ENCODE data around the gene PIGU.

Gene PIGU

DNA sequence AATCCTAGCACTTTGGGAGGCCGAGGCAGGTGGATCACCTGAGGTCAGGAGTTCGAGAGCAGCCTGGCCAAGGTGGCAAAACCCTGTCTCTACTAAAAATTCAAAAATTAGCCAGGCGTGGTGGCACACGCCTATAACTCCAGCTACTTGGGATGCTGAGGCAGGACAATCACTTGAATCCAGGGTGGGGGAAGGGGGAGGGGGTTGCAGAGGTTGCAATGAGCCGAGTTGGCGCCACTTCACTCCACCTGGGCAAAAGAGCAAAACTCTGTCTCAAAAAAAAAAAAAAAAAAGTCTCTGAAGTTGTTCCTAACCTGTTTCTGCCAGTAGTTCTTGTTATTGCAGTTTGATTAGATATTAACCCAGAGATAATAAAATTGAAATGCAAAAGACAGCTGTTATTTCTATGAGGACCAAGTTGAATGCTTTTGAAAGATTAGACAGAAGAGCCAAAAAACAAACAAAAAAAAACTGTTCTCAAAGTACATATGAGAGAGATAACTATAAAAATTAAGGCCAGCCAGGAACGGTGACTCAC, 22.6 kb downstream of the PIGU start:
- DNase-seq: no peak

DNA sequence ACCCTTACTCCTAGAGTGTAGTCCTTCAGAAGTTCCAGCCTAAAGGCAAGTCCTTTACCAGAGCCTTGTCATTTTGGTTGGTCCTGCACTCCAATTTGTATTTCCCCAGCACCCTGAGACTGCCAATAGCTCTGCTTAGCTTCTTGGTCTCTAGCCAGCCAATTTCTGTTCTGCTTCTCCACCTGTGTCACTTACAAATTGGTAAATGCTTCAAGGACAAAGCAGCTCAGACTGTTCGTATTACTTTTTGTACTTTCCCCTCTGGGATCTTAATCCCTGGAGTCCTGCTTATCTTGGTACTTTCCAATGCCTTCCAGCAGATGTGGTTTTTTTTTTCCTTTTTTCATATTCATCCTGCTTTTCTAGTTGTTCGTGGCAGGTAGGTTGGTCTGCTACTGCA, 25.7 kb downstream of the PIGU start:
- DNase-seq: no peak

DNA sequence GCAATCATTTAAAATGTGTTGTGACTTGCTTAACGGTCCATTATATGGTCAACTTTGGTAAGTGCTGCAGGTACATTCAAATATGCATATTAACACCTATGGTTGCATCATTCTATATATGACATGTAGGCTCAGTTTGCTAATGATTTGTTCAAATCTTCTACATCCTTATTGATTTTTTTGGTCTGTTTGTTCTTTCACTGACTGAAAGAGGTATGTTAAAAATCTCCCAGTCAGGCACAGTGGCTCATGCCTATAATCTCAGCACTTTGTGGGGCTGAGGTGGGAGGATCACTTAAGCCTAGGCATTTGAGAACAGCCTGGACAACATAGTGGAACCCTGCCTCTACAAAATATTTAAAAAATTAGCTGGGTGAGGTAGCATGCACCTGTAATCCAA, 29.2 kb downstream of the PIGU start:
- DNase-seq: no peak

DNA sequence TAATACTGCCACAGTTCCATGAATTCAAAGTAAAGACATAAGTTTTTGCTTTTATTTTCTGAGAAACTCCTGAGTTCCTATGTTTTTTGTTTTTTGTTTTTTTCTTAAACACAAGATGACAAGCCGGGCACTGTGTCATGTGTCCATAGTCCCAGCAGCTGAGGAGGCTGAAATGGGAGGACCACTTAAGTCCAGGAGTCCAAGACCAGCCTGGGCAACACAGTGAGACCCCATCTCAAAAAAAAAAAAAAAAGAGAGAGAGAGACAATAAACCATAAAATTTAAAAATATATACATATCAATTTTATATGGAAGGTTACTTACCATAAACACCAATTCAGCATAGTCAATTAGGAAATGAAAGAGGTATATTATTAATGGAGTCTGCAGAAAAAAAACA, 31.9 kb downstream of the PIGU start:
- DNase-seq: no peak

DNA sequence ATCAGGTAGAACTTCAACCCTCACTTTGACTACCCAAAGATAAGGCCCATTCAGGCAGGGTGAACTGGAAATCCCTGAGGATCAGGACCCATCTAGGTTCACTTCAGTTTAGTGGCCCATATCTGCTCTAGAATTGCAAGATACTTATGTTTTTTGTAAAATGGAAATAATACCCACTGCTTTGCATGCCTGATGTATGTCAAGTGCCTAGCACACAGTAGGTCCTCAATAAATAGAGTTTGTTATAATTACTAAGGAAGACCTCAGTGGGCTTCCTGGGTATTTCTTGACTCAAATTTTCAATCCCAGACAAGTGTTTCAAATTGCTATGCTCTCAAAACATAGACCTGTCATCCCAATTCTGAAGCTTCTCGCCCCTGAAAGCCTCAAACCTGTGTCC, 32.5 kb downstream of the PIGU start:
- DNase-seq: no peak

DNA sequence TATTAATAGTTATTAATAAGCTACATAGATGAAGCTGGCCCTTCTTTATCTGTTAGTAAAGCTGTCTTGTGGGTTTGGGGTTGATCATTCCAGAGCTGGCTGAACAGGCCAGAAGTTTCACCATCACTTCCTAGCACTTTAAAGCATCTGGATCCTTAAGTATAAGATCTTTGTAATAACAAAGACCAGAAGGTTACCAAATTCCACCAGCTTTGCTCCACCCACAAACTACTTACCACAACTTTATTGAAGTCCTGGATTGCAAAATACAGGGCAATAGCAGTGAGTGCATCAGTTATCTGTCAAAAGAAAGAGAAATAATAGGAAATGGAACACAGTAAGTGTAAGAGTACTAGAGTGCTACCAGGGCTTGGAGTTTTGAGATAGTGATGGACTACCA, 33.0 kb downstream of the PIGU start:
- no peak for DNase-seq

DNA sequence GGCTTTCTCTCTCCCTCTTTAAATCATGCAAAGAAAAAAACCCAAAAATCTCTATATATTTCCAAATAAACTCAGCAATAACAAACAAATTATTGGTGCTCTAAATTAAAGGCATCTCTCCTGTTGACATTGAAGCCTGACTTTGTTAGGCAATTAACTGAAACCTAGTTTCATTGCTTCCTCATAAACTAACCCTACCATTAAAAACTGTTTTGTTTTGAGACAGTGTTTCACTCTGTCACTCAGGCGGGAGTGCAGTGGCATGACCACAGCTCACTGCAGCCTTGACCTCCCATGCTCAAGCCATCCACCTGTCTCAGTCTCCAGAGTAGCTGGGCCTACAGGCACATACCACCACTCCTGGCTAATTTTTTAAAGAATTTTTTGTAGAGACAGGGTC, 34.9 kb downstream of the PIGU start:
- DNase-seq: no peak

DNA sequence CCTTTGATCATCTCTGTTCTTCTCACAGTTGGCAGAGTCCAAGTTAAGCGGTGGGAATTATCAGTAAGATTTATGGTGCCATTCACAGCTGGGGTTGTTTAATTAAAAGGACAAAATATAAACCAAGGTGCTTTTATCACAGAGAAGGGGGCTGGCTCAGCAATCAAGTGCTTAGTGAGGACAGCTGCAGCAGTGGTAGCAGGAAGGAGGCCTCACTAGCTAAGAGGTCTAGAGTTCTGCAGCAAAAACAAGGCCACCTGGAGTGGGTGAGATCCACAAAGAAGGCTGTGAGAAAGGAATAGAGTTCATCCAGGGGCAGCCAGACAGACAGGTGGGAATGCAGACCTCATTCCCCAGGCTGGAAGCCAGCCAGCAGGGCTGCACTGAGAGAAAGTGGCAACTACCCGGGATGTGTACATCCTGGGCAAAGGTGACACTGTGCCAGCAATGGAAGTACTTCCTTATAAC, 37.1 kb downstream of the PIGU start:
- no peak for DNase-seq

DNA sequence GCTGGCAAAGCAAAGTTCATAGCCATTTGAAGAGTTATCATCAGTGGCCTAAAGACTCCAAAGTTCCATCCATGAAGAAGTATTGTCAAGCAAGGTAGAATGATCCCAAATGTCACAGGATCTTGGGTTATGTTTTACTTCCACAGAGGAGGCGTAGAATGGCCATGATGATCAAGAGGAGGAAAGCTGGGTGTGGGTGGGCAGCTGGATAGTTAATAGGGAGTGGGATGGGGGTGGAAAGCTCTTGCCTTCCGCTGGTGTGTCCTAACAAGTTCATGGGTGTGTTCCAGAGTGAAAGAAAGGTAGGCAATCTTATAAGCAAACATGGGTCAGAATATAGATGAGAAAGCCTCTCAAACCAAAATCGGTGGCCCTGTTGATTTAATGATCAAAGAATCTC, 38.4 kb downstream of the PIGU start:
- no peak for DNase-seq

DNA sequence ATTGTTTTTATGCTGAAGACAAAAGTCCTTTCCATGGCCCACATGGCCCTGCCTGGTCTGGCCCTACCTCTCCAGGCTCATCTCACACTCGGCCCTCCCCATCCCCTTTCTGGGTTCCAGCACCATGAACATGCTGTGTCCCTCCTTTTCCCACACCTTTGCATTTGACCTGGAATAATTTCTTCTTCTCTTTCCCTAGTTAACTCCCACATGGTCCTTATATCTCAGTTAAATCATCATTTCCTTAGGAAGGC, 38.9 kb downstream of the PIGU start:
- no peak for DNase-seq

DNA sequence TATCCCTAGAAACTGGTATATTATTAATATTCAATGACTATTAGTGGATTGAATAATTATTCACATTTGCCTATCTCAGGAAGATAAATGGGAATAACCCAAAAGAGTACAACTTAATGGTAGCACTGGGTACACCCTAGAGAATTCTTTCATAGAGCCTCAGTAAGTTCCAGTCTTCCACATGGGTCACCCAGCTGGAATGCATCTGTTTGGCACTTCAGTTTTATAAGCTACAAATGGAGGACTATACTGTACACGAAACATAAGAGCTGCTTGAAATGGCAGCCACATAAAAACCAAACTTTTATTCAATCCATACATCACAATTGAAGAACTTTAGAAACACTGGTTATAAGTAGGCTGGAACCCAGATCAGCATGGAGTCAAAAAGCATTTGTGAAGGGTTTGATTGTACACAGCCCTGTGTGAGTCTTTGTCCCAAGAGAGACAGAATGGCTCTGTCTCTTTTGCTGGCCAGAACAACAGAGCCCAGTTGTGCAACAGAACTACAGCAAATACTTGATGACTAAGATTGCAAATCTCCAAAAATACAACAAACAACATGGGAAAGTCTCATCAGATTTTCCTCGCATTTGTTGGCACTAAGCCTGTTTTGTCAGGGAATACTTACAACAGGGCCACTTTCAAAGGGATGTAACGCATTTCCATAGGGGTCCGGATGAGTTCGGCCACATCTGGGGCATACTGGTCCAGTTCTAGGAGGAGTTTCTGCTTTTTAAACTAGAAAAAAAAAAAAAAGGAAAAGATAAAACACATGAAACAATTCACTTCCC, 39.5 kb downstream of the PIGU start:
- no peak for DNase-seq

DNA sequence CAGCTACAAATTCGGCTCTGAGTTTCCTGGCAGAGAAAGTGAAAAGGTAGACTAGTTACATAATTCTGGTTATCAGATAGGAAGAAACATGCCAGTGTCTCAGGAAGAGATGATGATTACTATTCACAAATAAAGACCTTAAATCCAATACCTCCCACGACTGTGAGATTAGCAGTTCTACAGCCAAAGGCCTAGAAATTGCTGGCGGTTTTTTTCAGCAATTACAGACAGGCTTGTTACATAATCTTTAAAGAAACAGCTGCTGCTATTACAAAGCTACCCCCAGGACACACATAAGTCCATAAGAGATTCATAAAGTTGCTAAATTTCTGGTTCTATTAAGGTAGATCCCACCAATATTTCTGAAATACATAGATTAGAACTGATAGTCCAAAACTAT, 40.2 kb downstream of the PIGU start:
- no peak for DNase-seq

DNA sequence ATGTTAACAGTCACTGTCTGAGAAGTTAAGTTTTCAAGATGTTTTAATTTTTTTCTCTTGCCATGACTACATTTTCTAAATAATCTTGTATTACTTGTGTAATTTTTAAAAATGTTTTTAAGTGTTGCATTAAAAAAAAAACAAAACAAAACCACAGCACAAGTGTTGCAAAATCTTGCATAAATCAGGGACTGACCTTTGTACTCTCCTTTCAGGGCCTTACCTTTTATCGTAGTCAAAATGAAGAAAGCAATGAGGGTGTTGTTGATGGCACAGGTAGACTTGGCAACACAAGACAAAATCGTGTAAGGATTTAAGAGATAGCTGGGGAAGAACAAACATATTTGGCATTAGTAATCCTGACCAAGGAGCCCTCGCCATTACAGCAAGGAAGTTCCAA, 42.5 kb downstream of the PIGU start:
- no peak for DNase-seq

DNA sequence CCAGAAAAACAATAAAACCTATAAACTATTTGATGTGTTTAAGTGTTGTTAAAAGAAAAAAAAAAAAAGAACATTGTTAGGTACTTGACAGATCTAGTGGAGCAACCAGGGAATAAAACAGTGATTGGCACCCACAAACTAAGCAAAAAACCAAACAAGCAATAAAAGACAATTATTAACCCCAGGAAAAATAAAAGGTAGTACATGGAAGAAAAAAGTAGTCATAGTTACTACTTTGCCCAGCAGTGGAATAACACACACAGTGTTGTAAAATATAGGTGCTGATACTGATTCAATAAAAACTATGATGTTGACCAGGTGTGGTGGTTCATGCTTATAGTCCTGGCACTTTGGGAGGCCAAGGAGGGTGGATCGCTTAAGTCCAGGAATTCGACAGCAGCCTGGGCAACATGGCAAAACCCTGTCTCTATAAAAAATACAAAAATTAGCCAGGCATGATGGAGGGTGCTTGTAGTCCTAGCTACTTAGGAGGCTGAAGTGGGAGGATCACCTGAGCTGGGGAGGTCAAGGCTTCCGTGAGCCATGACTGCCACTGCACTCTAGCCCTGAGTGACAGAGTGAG, 43.9 kb downstream of the PIGU start:
- DNase-seq: no peak

DNA sequence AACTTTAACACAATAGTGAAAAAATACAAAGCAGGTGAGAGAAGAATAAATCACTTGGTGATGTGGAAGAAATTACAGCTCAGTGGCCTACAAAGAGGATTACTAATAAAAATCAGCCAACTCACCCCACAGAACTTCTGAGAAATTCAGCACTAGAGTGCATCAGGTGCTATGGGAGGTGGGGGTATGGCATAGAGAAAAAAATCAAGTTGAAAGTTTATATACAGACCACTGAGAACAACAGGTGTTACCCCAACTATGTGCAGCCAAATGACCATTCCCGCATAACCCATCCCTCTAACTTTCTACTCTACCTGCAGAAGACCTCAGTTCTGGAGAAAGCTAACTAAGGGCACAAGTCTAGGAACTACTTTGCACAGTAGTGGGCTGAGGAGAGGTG, 47.0 kb downstream of the PIGU start:
- DNase-seq: no peak

DNA sequence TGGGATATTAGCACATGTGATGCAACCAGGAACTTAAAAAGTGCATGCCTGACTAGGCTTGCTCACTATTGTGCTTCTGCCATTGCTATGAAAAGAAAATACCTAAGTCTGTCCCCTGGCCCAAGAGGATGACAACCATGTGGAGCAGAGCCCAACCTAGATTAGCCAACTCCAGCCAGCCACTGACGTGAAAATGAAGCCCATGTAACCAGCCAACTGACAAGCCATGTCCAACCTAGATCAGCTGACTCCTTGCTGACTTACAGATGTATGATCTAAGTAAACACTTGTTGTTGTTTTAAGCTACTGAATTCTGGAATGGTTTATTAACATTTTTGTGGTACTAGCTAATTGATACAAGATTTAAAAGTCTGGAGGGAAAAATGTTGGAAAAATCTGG, 47.5 kb downstream of the PIGU start:
- no peak for DNase-seq

DNA sequence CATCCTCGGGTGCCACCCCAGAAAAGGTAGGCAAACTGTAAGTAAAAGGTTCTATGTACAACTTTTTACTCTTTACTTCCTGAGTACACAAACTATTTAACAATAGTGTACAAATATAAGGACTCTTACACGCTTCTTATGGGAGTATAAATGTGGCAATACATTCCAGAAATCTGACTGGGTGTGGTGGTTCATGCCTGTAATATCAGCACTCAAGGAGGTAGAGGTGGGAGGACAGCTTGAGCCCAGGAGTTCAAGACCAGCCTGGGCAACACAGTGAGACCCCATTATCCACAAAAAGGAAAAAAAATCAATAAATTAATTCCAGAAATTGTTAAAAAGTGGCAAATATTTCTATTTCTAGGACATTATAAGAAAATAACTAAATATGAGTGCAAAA, 48.9 kb downstream of the PIGU start:
- no peak for DNase-seq

DNA sequence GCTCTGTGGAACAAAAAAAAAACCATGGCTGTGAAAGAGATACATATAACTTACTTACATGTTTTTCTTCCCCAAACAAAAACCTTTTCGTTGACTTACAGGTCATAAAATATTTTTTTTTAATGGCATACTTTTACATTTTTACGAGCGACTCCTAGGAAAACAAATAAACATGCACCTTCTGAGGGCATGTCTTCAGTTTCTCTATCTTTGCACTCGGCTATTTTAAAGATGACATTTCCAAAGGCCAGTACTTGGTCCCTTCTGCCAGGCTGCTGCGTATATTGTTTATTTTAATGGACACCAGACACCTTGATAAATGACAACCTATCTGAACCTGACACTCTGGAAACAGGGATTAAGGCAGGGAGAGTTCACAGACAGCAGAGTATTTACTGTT, 49.4 kb downstream of the PIGU start:
- no peak for DNase-seq

DNA sequence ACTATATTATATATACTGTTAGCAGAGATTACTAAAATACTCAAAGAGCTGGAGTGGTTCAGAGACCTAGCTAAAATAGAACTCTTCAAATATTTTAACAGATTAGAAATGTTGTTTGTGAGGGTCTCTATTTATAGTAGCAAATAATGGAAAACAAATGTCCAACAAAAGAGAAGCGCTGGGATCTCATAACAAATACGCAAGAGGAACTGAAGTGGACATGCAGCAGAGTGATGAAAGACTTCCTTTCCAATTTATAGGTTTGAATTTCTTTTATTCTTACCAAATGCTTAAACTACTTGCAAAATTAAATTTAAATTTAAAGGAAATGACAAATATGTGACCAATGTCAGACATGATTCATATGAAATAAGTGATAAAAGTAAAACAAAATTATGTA, 49.9 kb downstream of the PIGU start:
- DNase-seq: no peak

DNA sequence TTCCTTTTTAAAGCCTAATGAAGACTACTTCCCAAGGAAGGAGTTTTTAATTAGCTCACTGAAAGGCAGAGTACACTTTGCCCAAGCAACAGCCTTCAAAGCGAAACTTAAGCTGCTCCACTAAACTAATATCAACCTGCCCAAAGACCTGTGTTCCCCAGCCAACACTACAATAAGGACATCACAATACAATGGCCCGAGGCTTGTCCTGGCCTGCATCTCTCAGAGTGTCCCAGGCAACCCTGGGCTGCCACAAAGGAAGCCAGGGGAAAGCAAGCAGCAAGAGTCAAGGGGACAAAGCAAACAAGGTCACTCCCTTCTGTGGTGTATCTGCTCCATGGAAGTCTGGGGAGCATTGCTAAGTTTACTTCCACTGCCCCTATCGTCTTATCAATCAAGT, 52.3 kb downstream of the PIGU start:
- DNase-seq: no peak

DNA sequence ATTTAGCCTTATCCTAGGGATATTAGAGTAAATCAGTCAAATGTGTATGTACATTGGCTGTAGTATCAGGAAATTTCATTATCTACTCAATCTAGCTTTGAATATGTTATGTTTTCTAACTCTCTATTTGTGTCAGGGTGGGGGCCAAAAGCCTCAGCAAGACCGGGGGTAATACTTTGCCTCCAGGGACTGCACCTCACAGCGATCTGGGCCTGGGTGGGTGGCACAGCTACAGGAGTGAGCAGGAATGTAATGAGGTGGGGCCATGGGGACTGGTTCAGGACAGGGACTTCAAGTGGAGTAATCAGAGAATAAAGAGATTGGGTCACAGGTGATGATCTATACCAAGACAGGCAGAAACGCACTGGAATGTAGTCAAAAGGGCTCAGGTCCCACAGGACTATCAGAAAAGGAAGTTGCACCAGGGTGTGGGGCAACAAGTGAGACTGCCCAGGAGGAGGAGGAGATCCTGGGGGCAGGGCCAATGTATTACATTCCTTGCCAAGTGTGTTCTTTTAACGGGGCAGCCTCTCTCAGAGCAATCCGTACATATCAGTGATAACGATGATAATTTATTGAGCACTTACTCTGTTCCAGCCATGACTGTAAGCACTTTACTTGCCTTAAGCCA, 54.0 kb downstream of the PIGU start:
- no peak for DNase-seq

DNA sequence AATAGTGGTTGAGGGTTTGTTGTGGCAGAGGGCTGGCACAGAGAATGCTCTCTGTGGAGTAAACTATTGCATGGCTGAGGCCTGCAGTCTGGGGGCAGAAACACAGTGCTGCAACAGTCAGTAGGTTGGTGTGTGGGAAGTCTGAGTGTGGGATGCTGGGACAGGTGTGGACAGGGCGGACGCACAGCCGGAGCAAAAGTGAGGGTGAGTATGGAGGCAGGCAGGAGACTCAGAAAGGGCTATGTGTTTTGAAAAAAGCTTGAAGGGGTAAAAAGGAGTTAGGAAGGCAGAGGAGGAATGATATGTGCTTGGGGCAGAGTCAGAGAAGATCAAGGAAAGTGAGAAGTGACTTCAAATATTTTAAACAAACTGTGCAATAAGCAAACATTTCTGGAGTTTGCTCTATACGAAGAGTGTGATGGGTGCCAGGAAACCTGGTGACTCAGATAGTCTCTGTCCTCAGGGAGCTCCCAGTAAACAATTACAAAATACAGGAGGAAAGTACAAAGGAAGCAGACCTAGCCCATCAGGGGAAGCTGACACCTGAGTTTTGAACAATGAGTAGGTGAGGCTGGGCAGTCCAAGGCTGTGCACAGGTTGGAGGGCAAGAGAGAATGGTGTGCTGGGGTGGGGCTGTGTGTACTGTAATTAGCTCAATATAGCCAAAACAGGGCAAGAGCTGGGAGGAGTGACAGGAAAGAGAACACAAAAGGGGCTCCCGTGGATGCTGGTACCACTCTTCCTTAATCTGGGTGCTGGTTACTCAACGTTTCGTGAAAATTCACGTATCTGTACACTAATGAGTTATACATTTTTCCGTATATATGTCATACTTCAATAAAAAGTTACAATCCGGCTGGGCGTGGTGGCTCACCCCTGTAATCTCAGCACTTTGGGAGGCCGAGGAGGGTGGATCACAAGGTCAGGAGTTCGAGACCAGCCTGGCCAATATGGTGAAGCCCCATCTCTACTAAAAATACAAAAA, 55.2 kb downstream of the PIGU start:
- no peak for DNase-seq

DNA sequence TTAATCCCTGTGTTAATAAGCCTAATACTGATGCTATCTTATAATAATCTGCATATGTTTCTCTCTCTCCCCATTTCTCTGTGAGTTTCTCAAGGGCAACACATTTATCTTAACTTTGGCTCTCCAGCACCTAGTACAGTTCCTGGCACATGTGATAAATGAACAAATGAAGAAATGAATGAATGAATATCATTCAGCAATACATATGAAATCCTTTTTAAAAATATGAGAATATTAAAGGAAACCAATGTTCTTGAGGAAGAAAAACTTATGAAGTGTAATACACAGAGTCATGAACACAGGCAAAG, 55.9 kb downstream of the PIGU start:
- no peak for DNase-seq

DNA sequence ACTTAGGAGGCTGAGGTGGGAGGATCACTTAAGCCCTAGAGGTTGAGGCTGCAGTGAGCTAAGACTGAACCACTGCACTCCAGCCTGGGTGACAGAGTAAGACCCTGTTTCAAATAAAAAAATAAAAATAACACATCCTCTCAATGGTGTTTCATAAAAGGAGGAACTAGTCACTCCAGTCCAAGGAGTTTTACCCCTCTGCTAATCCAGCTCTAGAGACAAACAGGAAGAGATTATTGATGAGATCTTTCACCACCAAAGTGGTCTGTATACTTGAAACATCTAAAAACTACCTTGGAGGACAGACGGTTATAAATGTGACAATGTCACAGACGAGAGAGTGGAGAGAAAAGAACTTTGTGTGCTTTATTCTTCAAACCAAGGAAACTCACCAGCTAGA, 58.2 kb downstream of the PIGU start:
- no peak for DNase-seq
